ENCODE data around the gene ITPA. TPM values are rescaled to one million over a fixed set of nuclear protein-coding genes. Genes with fewer than 3 reads are reported as not detected.
A peak's percentile ranks its signal among the peaks of the same experiment; 100 is the strongest.

Gene ITPA
- total RNA-seq, 4 donors from 2014 or later = 32.0 to 42.9 (median 35.7) TPM

DNA sequence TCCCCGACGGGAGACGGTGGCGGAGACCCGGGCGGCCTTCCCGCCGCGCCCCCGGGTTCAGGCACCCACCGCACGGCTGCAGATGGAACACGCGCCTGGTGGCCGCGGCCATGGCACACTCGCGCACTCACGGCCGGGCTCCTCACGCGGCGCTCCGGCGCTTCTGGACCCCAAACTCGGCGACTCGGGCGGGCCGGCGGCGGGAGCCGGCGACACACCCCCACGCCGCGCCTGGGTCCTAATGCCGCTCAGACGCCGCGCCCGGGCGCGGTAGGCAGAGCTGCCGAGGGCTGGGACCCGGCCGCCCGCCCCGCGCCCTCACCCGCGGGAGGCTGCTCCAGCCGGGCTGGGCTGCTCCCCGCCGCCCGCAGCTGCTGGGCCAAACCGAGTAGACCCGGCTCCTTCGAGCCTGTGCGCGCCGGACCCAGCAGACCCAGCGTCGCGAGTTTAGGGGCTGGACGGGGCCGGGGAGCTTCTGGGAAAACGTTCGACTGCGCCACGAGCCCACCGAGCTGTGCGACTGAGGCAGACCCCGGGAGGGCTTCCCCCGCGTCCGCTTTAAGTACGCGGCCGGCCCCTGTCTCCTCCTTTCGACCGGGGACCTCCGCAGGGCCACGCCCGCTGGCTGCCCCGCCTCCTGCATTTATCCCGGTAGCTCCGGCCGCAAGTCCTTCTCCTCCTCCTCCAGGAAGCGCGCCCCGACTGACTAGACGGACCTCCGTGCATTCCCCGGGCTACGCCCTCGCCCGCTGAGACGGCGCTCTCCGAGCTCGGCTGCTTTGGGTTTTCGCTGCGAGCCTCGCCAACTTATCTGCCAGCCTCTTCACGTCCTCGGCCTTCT is 29.9 kb downstream of the ITPA start, which contains the start of gene SLC4A11:
SLC4A11 (minus strand) TSS at position 165 of the 841 bp plus-strand sequence; CDS start at position 112, 53 bp downstream.
- ATAC-seq (ENCODE audit: low FRiP score) (peak; percentile 42), DNase-seq (ENCODE audit: low spot score) (no peak)
- no peak for TF ChIP-seq CTCF (IDR thresholded peaks at IDR 0.05)

DNA sequence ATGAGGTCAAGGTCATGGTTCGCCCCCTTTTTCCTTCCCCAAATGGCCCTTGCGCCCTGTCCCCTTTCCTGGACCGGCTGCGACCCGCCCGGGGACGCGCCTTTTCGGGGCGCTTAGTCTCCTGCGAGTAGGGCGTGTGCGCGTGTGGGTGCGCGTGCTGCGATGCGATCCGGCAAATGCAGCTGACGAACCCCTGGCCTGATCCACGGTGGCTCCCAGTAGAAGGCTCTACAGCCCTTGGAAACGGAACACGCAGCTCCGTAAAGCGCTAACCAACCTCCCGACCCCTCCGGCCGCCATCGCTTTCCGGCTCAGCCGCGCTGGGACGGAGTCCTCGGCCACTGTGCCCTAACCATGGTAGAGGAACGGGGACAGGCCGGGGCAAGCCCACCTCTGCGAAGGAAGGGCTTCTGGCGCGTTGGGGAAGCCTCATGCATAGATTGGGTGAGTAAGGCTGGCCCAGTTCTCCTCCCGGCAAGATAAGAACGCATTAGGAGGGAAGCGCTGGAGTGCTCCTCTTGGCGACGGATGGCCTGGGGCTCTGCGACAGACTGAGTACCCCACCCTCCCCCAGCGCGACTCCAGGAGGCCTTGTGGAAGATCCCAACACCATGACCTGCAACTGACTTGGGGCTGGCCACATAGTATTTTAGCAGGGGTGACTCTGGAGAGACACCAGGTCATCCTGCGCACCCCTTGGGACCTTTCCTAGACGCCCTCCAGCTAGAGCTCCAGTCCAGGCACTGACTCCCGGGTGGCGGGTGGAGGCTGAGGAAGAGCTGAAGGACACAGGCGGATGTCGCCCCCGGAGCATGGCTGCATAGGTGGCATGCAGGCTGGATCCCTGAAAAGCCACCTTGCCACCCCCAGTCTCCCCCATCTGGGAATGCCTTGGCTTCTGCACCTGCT is 30.8 kb downstream of the ITPA start:
- DNase-seq (ENCODE audit: low spot score) (no peak), ATAC-seq (ENCODE audit: low FRiP score) (no peak)
- TF ChIP-seq CTCF (IDR thresholded peaks at IDR 0.05) = no peak

DNA sequence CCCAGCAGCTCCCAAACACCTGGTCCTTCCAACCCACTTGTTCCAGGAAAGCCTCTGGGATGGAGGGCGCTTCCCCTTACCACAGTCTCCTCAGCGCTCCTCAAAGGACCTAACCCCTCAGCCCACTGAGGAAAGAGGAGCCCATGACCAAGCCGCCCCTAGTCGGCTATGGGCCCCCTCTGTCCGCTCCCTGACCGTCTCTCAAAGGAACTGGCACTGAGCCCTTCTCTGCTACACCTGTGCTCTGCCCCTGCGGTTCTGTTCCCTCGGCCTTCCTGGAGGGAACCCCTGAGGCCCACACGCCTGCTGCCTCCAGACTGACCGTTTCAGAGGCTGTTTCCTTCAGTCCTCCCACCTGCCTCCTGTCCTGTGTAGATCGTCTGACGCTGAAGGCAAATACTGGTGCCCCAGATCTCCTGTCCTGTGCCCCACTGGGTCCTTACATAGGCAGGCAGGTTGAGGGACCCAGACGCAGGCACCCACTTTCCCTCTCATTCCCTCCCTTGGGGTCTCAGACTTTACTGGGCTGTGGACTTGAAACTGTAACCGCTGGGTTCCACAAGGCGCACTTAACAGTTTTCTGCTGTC is 31.6 kb downstream of the ITPA start:
- no peak for TF ChIP-seq CTCF (IDR thresholded peaks at IDR 0.05)
- ATAC-seq (ENCODE audit: low FRiP score) (no peak), DNase-seq (ENCODE audit: low spot score) (no peak)

DNA sequence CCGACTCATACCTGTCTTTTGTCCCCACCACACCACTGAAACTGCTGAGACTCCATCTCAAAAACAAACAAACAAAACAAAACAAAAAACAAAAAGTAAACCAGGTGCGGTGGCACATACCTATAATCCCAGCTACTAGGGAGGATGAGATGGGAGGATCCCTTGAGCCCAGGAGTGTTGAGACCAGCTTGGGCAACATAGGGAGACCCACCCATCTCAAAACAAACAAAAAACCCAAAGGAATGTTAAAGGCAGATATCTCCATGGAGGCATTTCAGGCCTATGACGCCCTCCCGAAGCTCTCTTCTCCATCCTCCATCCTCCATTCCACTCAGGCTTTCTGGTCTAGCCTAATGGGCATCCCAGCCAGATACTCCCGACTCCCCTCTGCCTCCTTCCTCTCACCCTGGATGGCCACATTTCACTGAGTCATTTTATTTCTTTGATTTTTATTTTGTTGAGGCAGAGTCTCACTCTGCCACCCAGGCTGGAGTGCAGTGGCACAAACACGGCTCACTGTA is 32.9 kb downstream of the ITPA start:
- DNase-seq (ENCODE audit: low spot score) = no peak
- no peak for TF ChIP-seq CTCF (IDR thresholded peaks at IDR 0.05)
- no peak for ATAC-seq (ENCODE audit: low FRiP score)

- DNase-seq (ENCODE audit: low spot score) (no peak), ATAC-seq (ENCODE audit: low FRiP score) (no peak)
Measured at GRCh38 chr20:3243718-3244358, 34.5 kb downstream of the ITPA start.

More at GRCh38 chr20:3243718-3244358, 34.5 kb downstream of the ITPA start:
- TF ChIP-seq CTCF (IDR thresholded peaks at IDR 0.05) = no peak
